ENCODE data around the gene ZNF487.

- no peak for TF ChIP-seq EZH2 (IDR thresholded peaks at IDR 0.05; ENCODE audit: borderline replicate concordance, low read depth, low read length, severe bottlenecking)
- TF ChIP-seq, protein P1, sequence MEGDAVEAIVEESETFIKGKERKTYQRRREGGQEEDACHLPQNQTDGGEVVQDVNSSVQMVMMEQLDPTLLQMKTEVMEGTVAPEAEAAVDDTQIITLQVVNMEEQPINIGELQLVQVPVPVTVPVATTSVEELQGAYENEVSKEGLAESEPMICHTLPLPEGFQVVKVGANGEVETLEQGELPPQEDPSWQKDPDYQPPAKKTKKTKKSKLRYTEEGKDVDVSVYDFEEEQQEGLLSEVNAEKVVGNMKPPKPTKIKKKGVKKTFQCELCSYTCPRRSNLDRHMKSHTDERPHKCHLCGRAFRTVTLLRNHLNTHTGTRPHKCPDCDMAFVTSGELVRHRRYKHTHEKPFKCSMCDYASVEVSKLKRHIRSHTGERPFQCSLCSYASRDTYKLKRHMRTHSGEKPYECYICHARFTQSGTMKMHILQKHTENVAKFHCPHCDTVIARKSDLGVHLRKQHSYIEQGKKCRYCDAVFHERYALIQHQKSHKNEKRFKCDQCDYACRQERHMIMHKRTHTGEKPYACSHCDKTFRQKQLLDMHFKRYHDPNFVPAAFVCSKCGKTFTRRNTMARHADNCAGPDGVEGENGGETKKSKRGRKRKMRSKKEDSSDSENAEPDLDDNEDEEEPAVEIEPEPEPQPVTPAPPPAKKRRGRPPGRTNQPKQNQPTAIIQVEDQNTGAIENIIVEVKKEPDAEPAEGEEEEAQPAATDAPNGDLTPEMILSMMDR (IDR thresholded peaks at IDR 0.05; ENCODE audit: borderline replicate concordance, extremely low read depth, low read length, poor library complexity, severe bottlenecking) = no peak
Measured at GRCh38 chr10:43440463-43441134, 3.7 kb downstream of the ZNF487 start.
